GM19372 (cell line): ENCODE data around the gene BOC.

ENCODE experiments used
- ATAC-seq: cut with Tn5 transposase; IDR thresholded peaks from one replicate; pipeline ENCODE4 v1.9.1; 2021; ENCODE audit warnings: mild to moderate bottlenecking, low read depth, moderate library complexity; ENCODE audit not compliant: unreplicated experiment

BOC gene

GRCh38 chr3:113247675-113248458 lies 36.5 kb downstream of the BOC start:
- no peak for ATAC-seq

DNA sequence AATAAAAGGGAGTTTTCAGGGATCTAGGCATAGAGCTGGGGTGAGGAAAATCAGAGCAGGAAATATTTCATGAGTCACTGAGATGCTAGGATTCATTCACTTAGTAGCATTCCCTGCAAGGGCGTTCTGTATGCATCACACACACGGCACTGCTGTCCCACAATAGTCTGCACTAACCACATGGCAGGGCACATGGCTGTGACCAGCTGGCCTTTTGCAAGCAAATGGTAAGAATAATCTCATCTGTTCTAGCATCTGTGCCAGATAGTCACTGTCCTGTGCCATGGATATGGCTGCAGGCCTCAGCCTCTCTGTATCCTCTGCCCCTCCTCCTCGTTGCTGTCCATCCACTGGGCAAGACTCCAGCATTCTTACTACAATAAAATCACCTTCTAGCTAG lies 37.8 kb downstream of the BOC start:
- ATAC-seq = no peak

- ATAC-seq = no peak
These were observed 38.2 kb downstream of the BOC start for GRCh38 chr3:113249601-113250000.

DNA sequence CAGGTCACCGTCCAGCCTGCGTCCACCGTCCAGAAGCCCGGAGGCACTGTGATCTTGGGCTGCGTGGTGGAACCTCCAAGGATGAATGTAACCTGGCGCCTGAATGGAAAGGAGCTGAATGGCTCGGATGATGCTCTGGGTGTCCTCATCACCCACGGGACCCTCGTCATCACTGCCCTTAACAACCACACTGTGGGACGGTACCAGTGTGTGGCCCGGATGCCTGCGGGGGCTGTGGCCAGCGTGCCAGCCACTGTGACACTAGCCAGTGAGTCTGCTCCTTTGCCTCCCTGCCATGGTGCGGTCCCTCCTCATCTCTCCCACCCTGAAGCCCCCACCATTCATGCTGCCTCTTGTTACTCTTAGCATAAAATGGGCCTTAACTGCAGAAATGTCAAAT lies 39.2 kb downstream of the BOC start:
- ATAC-seq = no peak

DNA sequence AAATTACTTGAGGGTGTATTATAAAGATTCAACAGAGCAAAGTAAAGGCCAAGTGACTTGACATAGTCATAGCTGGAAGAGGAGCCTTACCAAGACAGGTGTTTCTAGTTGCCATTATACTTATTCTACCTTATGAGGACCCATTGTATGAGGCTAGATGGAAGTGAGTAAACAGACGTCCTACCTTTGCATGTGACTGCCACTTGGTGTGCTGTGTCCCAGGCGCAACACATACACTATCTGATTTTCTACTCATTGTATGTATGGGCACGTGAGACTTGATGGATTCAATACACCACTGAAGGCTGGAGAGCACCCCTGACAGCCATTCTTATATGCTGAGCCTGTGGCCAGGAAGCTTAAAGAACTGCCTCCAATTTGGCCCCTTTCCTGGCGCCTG lies 40.5 kb downstream of the BOC start:
- ATAC-seq = no peak

GRCh38 chr3:113252553-113252952 lies 41.2 kb downstream of the BOC start:
- no peak for ATAC-seq

- no peak for ATAC-seq
These were observed 42.3 kb downstream of the BOC start for GRCh38 chr3:113253702-113254101.

- ATAC-seq = no peak
These were observed 43.0 kb downstream of the BOC start for GRCh38 chr3:113254171-113254947.

DNA sequence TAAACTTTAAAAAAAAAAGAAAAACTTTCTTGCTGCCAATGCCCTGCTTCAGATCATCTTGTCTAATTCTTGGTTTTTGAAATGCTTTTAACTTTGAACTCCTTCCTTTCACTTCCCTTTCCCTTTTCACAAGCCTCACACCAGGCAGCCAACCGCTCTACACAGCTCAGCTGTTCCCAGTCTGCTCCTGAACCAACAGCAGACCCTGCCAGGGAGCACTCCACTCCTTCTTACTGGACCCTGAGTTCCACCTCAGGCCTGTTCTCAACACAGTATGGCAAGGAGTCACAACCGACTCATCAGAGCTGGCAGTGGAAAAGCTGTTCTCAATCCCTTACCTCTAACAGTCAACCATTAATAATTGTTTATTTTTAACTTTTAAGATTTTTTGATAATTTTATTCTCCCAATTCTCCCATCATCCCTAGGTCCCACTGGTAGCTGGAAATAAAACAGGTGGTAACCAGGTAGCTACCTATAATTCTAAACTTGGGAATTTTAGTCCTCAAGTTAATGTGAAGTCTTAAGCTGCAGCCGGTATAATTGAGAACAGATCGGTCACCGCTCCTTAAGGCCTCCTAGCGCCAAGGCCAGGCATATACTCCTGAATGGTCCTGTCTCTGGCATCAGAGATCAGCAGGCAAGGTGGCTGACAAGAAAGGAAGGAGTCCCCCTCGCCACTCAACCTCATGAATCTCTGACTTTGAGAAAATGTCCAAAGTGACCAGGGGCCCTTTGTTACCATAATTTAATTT lies 43.9 kb downstream of the BOC start:
- ATAC-seq = no peak

DNA sequence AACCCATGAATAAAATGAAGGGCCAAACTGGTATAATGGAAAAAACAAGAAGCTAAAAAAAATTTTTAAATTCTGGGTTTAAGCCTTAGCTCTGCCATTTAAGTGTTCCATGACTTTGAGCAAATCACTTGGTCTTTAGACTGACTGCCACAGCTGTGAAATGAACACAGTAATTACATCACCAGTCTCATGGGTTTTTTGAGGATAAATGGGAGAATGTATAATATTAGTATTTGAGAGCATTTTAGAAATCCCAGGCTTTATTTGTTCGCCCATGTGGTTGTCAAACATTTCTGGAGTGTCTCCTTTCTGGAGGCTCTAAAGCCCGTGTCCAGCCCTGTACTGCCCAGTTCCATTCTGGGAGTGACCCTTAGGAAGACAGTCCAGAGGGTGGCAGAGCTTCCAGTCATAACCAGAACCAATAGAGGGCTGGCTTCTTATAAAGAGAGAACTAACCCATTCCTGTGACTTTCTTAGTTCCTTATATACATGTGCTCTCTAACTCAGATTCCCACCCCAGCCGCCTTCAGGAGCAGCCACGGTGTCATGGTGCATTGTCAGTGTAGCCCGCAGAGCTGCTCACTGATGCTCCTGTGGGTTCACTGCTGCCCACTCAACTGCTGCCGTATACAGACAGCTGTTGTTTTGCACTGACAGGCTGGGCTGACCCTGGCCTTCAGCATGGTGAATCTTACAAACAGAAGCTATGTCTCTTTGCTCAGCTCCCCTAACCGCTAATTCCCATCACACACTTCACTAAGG lies 44.7 kb downstream of the BOC start:
- no peak for ATAC-seq

DNA sequence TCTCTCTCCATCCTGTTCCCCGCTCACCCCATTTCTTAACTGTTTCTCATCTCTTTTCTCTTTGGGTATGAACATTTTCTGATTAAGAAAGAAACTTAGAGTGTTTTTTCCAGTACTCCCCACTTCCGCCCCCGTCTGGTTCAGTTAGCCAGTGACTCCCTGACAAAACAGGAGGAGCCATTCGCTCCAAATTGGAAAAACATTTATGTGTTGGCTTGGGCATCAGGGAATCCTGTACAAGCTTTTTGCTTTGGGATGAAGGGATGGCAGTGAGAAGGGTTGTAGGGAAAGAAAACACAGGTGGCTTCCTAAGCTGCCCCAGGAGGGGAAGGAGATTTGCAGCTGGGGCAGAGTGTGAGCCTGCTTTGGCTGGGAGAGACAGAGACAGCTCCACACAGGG lies 47.0 kb downstream of the BOC start:
- no peak for ATAC-seq

GRCh38 chr3:113259196-113259595 lies 47.8 kb downstream of the BOC start:
- no peak for ATAC-seq

GRCh38 chr3:113261063-113261625 lies 49.8 kb downstream of the BOC start:
- no peak for ATAC-seq

DNA sequence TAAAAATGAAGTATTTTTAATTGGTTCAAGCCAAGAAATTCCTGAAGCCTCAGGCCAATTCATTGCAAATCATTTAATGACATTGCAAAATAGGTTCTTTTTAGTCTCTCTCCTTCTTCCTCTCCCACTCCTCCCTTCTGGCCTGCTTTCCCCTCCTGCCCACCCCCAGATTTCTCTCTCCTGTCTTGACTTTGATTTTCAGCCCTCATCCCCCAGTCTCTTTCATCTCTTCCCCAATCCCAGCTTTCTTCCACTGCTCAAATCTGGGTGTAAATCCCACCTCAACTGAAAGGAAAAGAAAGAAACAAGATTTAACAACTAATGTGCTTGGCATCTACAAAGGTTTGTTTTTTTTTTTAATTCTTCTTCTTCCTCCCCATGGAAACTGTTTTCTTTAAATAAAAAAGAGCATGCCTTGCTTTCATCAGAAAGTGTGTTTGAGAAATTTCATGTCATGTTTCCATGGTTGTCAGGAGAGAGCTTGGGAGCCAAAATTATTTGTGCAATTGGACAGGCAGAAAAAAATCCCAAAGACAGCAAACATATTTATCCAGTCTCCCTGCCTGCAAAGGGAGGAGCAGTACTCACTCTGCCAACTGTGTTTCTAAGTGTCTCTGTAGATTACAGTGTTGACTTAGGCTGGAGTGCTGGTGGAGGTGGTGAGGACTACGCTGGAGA lies 50.4 kb downstream of the BOC start:
- no peak for ATAC-seq

DNA sequence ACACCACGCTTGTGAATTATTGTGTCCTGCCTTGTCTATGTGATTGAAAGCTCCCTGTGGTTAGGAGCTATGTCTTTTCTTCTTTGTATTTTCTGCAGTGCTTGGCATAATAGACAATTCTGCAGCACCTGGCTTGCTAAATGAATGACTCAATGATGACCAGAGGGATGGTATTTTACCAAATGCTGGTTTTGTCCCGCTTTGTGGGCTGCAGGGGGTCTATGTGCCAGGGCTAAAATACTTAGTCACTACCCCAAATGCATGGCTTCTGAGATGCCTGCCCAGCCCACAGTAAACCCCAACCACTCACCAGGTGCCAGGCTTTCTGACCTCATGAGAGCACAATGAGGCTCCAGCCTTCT lies 50.9 kb downstream of the BOC start:
- no peak for ATAC-seq

GRCh38 chr3:113263020-113263419 lies 51.7 kb downstream of the BOC start:
- ATAC-seq = no peak

DNA sequence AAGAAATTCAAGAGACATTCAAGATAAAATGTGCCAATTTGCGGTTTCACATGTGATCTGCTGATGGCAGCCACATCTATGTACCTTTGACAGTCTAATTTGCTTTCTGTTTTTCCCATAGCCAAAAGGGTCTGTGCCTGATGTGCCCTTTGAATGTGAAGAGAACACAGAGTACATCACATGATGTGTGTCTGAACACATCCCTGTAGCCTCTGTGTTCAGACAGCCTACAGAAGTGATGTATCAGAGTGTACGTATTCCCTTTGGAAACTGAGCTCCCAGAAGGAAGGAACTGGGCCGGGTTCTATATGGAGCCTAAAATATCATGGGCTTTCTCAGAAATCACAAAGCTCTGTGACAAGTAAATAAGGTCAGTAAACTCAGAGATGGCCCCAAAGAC lies 52.4 kb downstream of the BOC start:
- no peak for ATAC-seq

GRCh38 chr3:113264283-113265131 lies 53.1 kb downstream of the BOC start:
- ATAC-seq = no peak

DNA sequence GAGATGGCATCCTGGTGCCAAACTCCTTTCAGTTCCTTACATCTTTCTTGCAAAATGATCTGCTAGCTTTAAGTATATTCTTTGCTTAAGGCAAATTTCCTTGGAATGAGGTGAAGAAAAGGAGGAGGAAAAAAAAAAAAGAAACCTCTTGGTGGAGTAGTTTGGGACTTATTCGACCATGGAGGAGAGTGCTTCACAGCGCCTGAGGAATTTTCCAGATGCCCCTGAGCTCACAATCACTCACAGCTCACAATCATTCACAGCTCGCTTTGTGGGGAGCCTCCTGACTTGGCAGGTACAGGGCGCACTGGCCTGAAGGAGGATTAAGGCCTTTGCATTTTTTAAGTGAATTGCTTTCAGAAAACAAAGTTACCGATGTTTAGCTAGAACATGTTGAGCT lies 53.9 kb downstream of the BOC start:
- no peak for ATAC-seq
